CD4-positive, CD25-positive, alpha-beta regulatory T cell (primary cell): ENCODE data around the gene MEF2D. TPM values are rescaled to one million over a fixed set of nuclear protein-coding genes. Genes with fewer than 3 reads are reported as not detected.
A peak's percentile ranks its signal among the peaks of the same experiment; 100 is the strongest.

Experiments used
- ATAC-seq, 2 donors: fragments of 150-1000 bp; cut with Tn5 transposase; one replicate each; pipeline ENCODE4 v1.10.0; 2021; ENCODE audit warnings: low read depth in 2 of 2, moderate number of reproducible peaks in 2 of 2, moderate library complexity in 1 of 2
- DNase-seq, 3 donors: peaks; one replicate each; pipeline versions ENCODE4 v3.0.0 to v3.0.0-alpha.2; 2012 to 2022; ENCODE audit warnings: mixed read lengths in 1 of 3
- H3K27ac ChIP-seq: one replicate; pipeline ENCODE4 v1.7.0; 2013; ENCODE audit warnings: mild to moderate bottlenecking, low read length; ENCODE audit not compliant: insufficient read depth, poor library complexity, severe bottlenecking
- H3K27me3 ChIP-seq: one replicate; pipeline ENCODE4 v1.7.0; 2013; ENCODE audit warnings: low read length; ENCODE audit not compliant: control insufficient read depth, insufficient read depth
- H3K36me3 ChIP-seq: one replicate; pipeline ENCODE4 v1.7.0; 2013; ENCODE audit warnings: mild to moderate bottlenecking, low read length, moderate library complexity; ENCODE audit not compliant: control insufficient read depth, insufficient read depth
- H3K4me1 ChIP-seq: 2 replicates; pipeline ENCODE4 v1.7.0; 2013; ENCODE audit warnings: mild to moderate bottlenecking, low read length; ENCODE audit not compliant: insufficient read depth, control insufficient read depth, poor library complexity, severe bottlenecking
- H3K4me3 ChIP-seq: one replicate; pipeline ENCODE4 v1.7.0; 2013; ENCODE audit warnings: low read depth, mild to moderate bottlenecking, low read length, moderate library complexity
- H3K9me3 ChIP-seq, 2 experiments: 1 replicate in 1 of 2; 2 replicates in 1 of 2; pipeline ENCODE4 v1.7.0; 2013; ENCODE audit warnings: low read length in 2 of 2, mild to moderate bottlenecking in 1 of 2, moderate library complexity in 1 of 2; ENCODE audit not compliant: control insufficient read depth in 2 of 2
- H3K27ac Mint-ChIP-seq, 3 donors: one replicate each; pipeline ENCODE4 v1.8.0; 2020 to 2022; ENCODE audit warnings: mild to moderate bottlenecking in 3 of 3, mixed read lengths in 3 of 3, moderate library complexity in 2 of 3
- H3K27me3 Mint-ChIP-seq: one replicate; pipeline ENCODE4 v1.8.0; 2022; ENCODE audit warnings: mild to moderate bottlenecking, mixed read lengths
- H3K36me3 Mint-ChIP-seq: one replicate; pipeline ENCODE4 v1.8.0; 2020; ENCODE audit warnings: mixed read lengths
- H3K4me1 Mint-ChIP-seq, 4 donors: one replicate each; pipeline ENCODE4 v1.8.0; 2020 to 2022; ENCODE audit warnings: mixed read lengths in 4 of 4, mild to moderate bottlenecking in 1 of 4
- H3K4me3 Mint-ChIP-seq, 4 donors: one replicate each; pipeline ENCODE4 v1.8.0; 2020 to 2022; ENCODE audit warnings: mild to moderate bottlenecking in 4 of 4, mixed read lengths in 4 of 4, moderate library complexity in 3 of 4
- H3K9me3 Mint-ChIP-seq, 7 donors: one replicate each; pipeline ENCODE4 v1.8.0; 2020 to 2022; ENCODE audit warnings: mixed read lengths in 7 of 7, mild to moderate bottlenecking in 3 of 7, moderate library complexity in 2 of 7
- polyA plus RNA-seq, 4 donors: library from polyadenylated mRNA; unstranded; fragments of 300-500 nt; fragmentation: Illumina TruSeq; gene quantifications; one replicate each; pipeline ENCODE4 v1.2.3, GENCODE V29; 2021
- total RNA-seq: library from RNA; stranded (reverse); gene quantifications from one replicate; pipeline ENCODE4 v1.2.3, GENCODE V29; 2022

Gene MEF2D
- total and polyA plus RNA-seq, 5 donors from 2014 or later = 4.6 to 186 (median 7.0) TPM

DNA sequence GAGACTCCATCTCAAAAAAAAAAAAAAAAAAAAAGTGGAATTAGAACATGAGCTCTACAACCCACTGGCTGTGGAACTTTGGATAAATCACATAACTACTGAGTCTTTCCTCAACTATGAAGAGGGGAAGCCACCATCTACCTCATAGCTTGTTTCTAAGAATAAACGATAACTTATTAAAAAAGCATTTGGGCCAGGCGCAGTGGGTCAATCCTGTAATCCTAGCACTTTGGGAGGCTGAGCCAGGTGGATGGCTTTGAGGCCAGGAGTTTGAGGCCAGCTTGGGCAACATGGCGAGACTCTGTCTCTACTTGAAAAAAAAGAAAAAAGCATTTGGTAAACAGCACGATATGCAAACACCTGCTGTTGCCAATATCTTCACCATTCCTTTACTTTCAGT, 31.8 kb upstream of the MEF2D start:
- no peak overlapping the region for H3K4me3 Mint-ChIP-seq
- peaks cover 15% of the 10 kb centered on the region for H3K4me1 ChIP-seq
- no peaks in the 10 kb centered on the region for H3K9me3 ChIP-seq

DNA sequence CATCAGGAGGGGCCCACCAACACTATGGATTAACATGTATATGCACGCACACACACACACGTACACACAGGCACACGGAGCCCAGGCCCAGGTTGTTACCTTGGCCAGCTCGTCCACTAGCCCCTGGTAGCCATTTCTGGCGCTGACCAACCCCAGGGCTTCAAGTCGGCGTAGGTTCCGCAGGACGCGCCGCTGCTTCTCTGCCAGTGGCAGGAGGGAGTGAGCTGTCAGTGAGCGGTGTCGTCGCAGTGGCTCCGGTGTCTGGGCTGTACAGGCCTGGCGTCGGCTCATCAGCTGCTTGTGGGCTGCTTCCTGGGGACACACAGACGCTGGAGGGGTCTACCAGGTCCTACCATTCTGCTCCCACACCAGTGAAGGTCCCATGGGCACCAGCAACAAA, 29.4 kb upstream of the MEF2D start:
- no peak overlapping the region for H3K4me3 ChIP-seq
- no peak overlapping the region for H3K4me3 Mint-ChIP-seq
- no peak overlapping the region for H3K27ac ChIP-seq
- H3K4me1 ChIP-seq = peaks cover 25% of the 10 kb centered on the region
- no peaks in the 10 kb centered on the region for H3K9me3 Mint-ChIP-seq
- H3K9me3 ChIP-seq = no peaks in the 10 kb centered on the region
- H3K27ac Mint-ChIP-seq = no peak overlapping the region
- H3K36me3 ChIP-seq = no peaks in the 10 kb centered on the region
- H3K27me3 ChIP-seq = no peaks in the 10 kb centered on the region
- ATAC-seq (no peak), DNase-seq (no peak)
- no peaks in the 10 kb centered on the region for H3K36me3 Mint-ChIP-seq
- H3K27me3 Mint-ChIP-seq = no peaks in the 10 kb centered on the region
- peaks cover 14 to 31% (median 26%) of the 10 kb centered on the region in 4 donors for H3K4me1 Mint-ChIP-seq

More for the DNA sequence above, 31.8 kb upstream of the MEF2D start:
- Mint-ChIP-seq H3K4me1 (peaks cover 8 to 16% (median 13%) of the 10 kb centered on the region in 4 donors), H3K27ac (peak overlapping the region in 1 of 3 donors; percentile 54), H3K9me3 (no peaks in the 10 kb centered on the region), H3K27me3 (no peaks in the 10 kb centered on the region), H3K36me3 (no peaks in the 10 kb centered on the region)
- Histone ChIP-seq H3K36me3 (no peaks in the 10 kb centered on the region), H3K27me3 (no peaks in the 10 kb centered on the region), H3K27ac (no peak overlapping the region), H3K4me3 (no peak overlapping the region)
- ATAC-seq (no peak), DNase-seq (no peak)

DNA sequence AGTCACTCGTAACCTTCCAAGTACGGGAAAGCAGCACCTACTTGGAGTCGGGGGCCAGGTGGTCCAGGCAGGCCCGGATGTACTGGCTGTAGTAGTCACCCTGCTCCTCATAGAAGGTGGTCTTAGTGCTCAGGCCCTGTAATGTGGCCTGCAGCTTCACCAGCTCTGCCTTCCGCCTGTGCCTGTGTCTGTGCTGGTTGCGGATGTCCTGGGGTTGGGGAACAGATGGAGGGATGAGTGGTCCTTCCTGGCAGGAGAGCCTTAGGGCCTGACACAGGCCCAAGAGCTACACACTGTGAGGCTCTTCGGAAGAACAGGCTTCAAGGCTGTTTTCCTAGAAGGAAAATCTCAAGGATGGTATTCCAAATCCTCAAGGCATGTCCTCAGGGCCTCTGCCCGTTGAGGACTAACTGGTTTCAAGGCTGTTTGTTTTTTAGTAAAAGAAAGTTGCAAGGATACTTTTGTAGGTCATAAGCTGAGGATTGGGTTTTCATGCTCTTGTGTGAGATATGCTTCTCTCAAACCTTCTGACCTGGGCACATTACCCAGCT, 28.4 kb upstream of the MEF2D start:
- H3K4me1 Mint-ChIP-seq = peaks cover 22 to 42% (median 35%) of the 10 kb centered on the region in 4 donors
- DNase-seq (no peak), ATAC-seq (no peak)
- H3K27ac Mint-ChIP-seq = peak overlapping the region in 2 of 3 donors; percentile 48 to 72
- H3K36me3 Mint-ChIP-seq = no peaks in the 10 kb centered on the region
- no peak overlapping the region for H3K4me3 ChIP-seq
- H3K27me3 Mint-ChIP-seq = no peaks in the 10 kb centered on the region
- H3K9me3 Mint-ChIP-seq = no peaks in the 10 kb centered on the region
- H3K4me3 Mint-ChIP-seq = peak overlapping the region in 1 of 4 donors; percentile 74
- H3K36me3 ChIP-seq = no peaks in the 10 kb centered on the region
- no peak overlapping the region for H3K27ac ChIP-seq
- peaks cover 35% of the 10 kb centered on the region for H3K4me1 ChIP-seq
- no peaks in the 10 kb centered on the region for H3K27me3 ChIP-seq
- H3K9me3 ChIP-seq = no peaks in the 10 kb centered on the region

DNA sequence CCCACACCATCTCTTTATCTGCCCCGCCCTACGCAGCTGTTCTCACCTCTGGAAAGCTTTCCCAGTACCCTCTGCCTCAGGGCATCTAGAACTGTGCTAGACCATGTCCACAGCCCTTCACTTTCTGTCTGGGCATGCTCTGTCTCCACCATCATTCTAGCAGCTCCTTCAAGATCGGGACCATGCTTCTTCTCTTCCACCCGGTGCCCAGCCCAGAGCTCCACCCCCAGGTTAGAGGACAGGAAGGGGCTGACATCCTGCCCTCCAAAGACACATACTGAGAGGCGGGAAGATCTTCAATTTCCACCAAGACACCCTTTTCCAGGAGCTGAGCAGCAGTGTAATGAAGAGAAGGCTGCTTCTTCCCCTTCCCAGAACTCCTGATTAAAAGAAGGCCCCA, 27.7 kb upstream of the MEF2D start:
- peak overlapping the region; percentile 6 to 72 (median 63) for H3K27ac Mint-ChIP-seq
- no peaks in the 10 kb centered on the region for H3K9me3 Mint-ChIP-seq
- H3K9me3 ChIP-seq = no peaks in the 10 kb centered on the region
- peaks cover 23 to 44% (median 37%) of the 10 kb centered on the region in 4 donors for H3K4me1 Mint-ChIP-seq
- no peaks in the 10 kb centered on the region for H3K36me3 Mint-ChIP-seq
- no peaks in the 10 kb centered on the region for H3K36me3 ChIP-seq
- H3K27ac ChIP-seq = no peak overlapping the region
- DNase-seq (peak in 2 of 3 donors; percentile 15 to 45), ATAC-seq (peak in 1 of 2 donors; percentile 25)
- peaks cover 38% of the 10 kb centered on the region for H3K4me1 ChIP-seq
- H3K27me3 Mint-ChIP-seq = no peaks in the 10 kb centered on the region
- H3K27me3 ChIP-seq = no peaks in the 10 kb centered on the region
- peak overlapping the region; percentile 74 to 90 (median 74) for H3K4me3 Mint-ChIP-seq
- peak overlapping the region; percentile 43 for H3K4me3 ChIP-seq

DNA sequence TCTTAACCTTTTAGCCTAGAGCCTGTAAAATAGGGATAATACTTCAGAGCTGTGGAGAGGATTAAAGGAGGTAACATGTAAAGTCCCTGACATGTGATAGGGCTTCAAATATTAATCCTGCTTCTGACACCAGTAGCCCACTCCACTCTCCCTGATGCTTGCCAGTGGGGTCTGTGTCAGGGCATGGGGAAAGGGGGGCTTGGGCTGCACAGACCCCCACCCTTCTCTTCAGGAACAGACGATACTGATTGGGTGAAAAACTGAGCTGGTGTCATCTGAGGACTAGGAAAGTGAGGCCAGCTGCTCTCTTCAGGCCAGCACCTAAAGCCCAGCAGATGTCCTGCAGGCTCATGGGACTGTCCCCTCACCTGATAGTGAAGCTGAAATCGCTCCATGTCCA, 27.0 kb upstream of the MEF2D start:
- H3K27ac Mint-ChIP-seq = peak overlapping the region in 2 of 3 donors; percentile 42 to 63
- DNase-seq (no peak), ATAC-seq (no peak)
- peak overlapping the region; percentile 29 to 90 (median 74) for H3K4me3 Mint-ChIP-seq
- H3K36me3 Mint-ChIP-seq = no peaks in the 10 kb centered on the region
- peak overlapping the region; percentile 27 for H3K4me3 ChIP-seq
- peaks cover 38% of the 10 kb centered on the region for H3K4me1 ChIP-seq
- H3K36me3 ChIP-seq = no peaks in the 10 kb centered on the region
- H3K27me3 ChIP-seq = no peaks in the 10 kb centered on the region
- H3K9me3 ChIP-seq = no peaks in the 10 kb centered on the region
- H3K27ac ChIP-seq = no peak overlapping the region
- H3K9me3 Mint-ChIP-seq = no peaks in the 10 kb centered on the region
- no peaks in the 10 kb centered on the region for H3K27me3 Mint-ChIP-seq
- peaks cover 23 to 44% (median 37%) of the 10 kb centered on the region in 4 donors for H3K4me1 Mint-ChIP-seq

DNA sequence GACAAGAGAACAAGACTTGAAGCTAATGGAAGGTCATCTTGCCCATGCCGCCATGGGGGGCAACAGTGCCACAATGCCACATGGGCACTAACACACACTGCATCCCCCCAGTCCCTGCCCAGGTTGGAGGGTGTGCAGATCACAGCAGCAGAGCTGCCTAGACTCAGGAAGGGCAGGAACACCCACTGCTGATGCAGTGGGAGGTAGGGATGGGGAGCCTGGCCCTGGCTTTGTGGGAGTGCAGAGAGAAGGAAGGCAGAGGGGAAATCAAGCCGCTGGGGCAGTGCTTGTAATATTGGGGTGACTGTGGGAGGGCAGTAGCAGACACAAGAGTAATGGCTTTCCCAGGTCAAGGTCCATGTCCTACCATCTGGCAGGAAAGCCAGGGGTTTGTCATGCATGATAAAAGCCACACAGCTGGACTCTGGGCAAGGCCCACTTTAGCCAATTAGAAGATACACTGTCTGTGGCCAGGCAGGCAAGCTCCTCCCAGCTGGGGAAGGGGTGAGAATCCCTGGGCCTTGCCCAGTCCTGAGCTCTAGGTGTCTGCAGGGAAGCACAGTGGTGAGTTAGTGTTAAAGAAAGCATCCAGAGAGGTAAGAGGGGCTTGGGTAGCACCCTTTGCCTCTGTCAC, 25.4 kb upstream of the MEF2D start:
- Histone ChIP-seq H3K9me3 (no peaks in the 10 kb centered on the region), H3K4me1 (peaks cover 38% of the 10 kb centered on the region), H3K27ac (no peak overlapping the region), H3K4me3 (no peak overlapping the region), H3K27me3 (no peaks in the 10 kb centered on the region), H3K36me3 (no peaks in the 10 kb centered on the region)
- no peaks in the 10 kb centered on the region for H3K36me3 Mint-ChIP-seq
- peaks cover 23 to 44% (median 38%) of the 10 kb centered on the region in 4 donors for H3K4me1 Mint-ChIP-seq
- H3K9me3 Mint-ChIP-seq = no peaks in the 10 kb centered on the region
- no peaks in the 10 kb centered on the region for H3K27me3 Mint-ChIP-seq
- ATAC-seq (no peak), DNase-seq (no peak)
- peak overlapping the region; percentile 26 to 80 (median 30) for H3K4me3 Mint-ChIP-seq
- peak overlapping the region in 2 of 3 donors; percentile 60 to 90 for H3K27ac Mint-ChIP-seq

DNA sequence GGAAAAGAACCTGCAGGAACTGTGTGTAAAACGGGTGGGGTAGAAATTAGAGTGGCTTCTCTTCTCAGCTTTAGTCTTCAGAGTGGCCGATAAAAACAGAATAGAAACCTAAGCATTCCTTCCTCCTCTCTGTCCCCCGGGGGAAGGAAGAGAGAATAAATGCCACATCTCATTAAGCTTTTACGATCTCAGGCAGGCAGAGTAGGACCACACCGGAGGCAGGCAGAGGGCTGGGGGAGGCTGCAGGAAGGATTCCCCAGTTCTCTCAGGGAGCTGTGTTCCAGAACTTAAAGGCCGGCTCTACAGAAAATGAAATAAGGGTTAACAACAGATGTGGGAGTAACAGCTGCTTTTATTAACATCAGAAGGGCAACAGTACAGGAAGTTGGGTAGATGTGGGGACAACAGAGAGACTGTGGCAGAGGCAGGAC, 24.5 kb upstream of the MEF2D start:
- Mint-ChIP-seq H3K27ac (peak overlapping the region; percentile 90 to 98 (median 93)), H3K4me1 (peaks cover 23 to 44% (median 38%) of the 10 kb centered on the region in 4 donors), H3K27me3 (no peaks in the 10 kb centered on the region), H3K9me3 (no peaks in the 10 kb centered on the region), H3K36me3 (no peaks in the 10 kb centered on the region), H3K4me3 (peak overlapping the region; percentile 30 to 81 (median 78))
- ATAC-seq = no peak
- H3K27ac ChIP-seq = peak overlapping the region; percentile 60
- DNase-seq = peak in 1 of 3 donors; percentile 17
- H3K4me3 ChIP-seq = peak overlapping the region; percentile 41
- H3K27me3 ChIP-seq = no peaks in the 10 kb centered on the region
- peaks cover 38% of the 10 kb centered on the region for H3K4me1 ChIP-seq
- H3K36me3 ChIP-seq = no peaks in the 10 kb centered on the region
- H3K9me3 ChIP-seq = no peaks in the 10 kb centered on the region
